ENCODE data around the gene CFAP61. TPM values are rescaled to one million over a fixed set of nuclear protein-coding genes. Genes with fewer than 3 reads are reported as not detected.

Gene CFAP61
- total RNA-seq, 1 experiment from 2014 or later = not detected

- CTCF ChIA-PET = no interaction called here
- ATAC-seq (no peak), DNase-seq (no peak)
- no peak overlapping the region for H3K4me2 ChIP-seq (ENCODE audit: low read length)
- H3K9me3 ChIP-seq (ENCODE audit: low read length) = no peaks in the 10 kb centered on the region
- TF ChIP-seq EZH2 (IDR thresholded peaks at IDR 0.05; ENCODE audit: low read length, unreplicated experiment) (no peak), EZH2phosphoT487 (IDR thresholded peaks at IDR 0.05; ENCODE audit: borderline replicate concordance, low read length) (no peak), CTCF (conservative IDR thresholded peaks at IDR 0.05; ENCODE audit: low read depth, low read length) (no peak)
- H3K27me3 ChIP-seq (ENCODE audit: low read length) = peaks cover 80% of the 10 kb centered on the region
- intact Hi-C loops (cut with micrococcal nuclease) = no loop called here
- no peak overlapping the region for H3K9ac ChIP-seq (ENCODE audit: low read length)
- H3K4me1 ChIP-seq (ENCODE audit: insufficient read depth, low read length) = 0 out of 2 replicates have a peak, but pooled peaks cover 3% of the 10 kb centered on the region
- no peaks in the 10 kb centered on the region for H3F3A ChIP-seq (ENCODE audit: low read length, unreplicated experiment)
- no peak overlapping the region for H3K4me3 ChIP-seq (ENCODE audit: low read length)
- no TSS peak for BruUV-seq (replicated peaks)
- H3K36me3 ChIP-seq (ENCODE audit: low read depth, low read length) = no peaks in the 10 kb centered on the region
- POLR2A ChIA-PET (ENCODE audit: unreplicated experiment) = no interaction called here
- H3K79me2 ChIP-seq (ENCODE audit: low read length) = no peaks in the 10 kb centered on the region
- H3K9me2 ChIP-seq (replicated peaks; ENCODE audit: low read length) = no peaks in the 10 kb centered on the region
- no peak overlapping the region for H3K27ac ChIP-seq (ENCODE audit: low read length)
- no peaks in the 10 kb centered on the region for H4K20me1 ChIP-seq (ENCODE audit: low read length)
- no peak overlapping the region for H2AFZ ChIP-seq (ENCODE audit: low read length)
Measured at GRCh38 chr20:20211988-20212518, 159.7 kb downstream of the CFAP61 start.

DNA sequence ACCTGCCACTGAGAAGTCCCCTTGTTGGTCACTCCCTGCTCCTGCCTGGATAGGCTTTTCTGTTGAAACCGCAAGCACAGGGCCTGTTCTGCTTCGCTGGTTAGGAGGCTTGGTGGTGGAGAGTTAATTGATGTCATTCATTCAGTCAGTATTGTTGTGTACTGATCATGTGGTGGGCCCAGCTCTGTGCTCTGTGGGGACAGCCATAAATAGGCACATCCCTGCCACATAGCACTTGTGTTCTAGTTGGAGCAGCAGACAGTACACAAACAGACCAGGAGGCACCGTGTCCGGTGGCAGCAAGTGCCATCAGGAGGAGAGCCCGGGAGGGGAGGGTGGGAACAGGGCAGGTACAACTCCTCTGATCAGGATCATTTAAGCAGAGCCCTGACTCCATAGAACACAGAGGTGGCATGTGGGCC lies 160.4 kb downstream of the CFAP61 start:
- no peak overlapping the region for H3K4me3 ChIP-seq (ENCODE audit: low read length)

More for the DNA sequence above, 160.4 kb downstream of the CFAP61 start:
- ATAC-seq (no peak), DNase-seq (no peak)
- intact Hi-C loops (cut with micrococcal nuclease) = no loop called here
- H4K20me1 ChIP-seq (ENCODE audit: low read length) = no peaks in the 10 kb centered on the region
- ChIA-PET POLR2A (ENCODE audit: unreplicated experiment) (no interaction called here), CTCF (no interaction called here)
- no TSS peak for BruUV-seq (replicated peaks)
- 0 out of 2 replicates have a peak, but pooled peaks cover 3% of the 10 kb centered on the region for H3K4me1 ChIP-seq (ENCODE audit: insufficient read depth, low read length)
- no peak overlapping the region for H2AFZ ChIP-seq (ENCODE audit: low read length)
- H3K27ac ChIP-seq (ENCODE audit: low read length) = no peak overlapping the region
- no peaks in the 10 kb centered on the region for H3F3A ChIP-seq (ENCODE audit: low read length, unreplicated experiment)
- H3K9me2 ChIP-seq (replicated peaks; ENCODE audit: low read length) = no peaks in the 10 kb centered on the region
- H3K36me3 ChIP-seq (ENCODE audit: low read depth, low read length) = no peaks in the 10 kb centered on the region
- peaks cover 80% of the 10 kb centered on the region for H3K27me3 ChIP-seq (ENCODE audit: low read length)
- no peak for TF ChIP-seq CTCF (conservative IDR thresholded peaks at IDR 0.05; ENCODE audit: low read depth, low read length)
- TF ChIP-seq EZH2 (IDR thresholded peaks at IDR 0.05; ENCODE audit: low read length, unreplicated experiment) = no peak
- TF ChIP-seq EZH2phosphoT487 (IDR thresholded peaks at IDR 0.05; ENCODE audit: borderline replicate concordance, low read length) = no peak
- H3K9me3 ChIP-seq (ENCODE audit: low read length) = no peaks in the 10 kb centered on the region
- H3K79me2 ChIP-seq (ENCODE audit: low read length) = no peaks in the 10 kb centered on the region
- H3K4me2 ChIP-seq (ENCODE audit: low read length) = no peak overlapping the region
- no peak overlapping the region for H3K9ac ChIP-seq (ENCODE audit: low read length)
